Measurements from ENCODE around the gene UBFD1.
"Not testable (repeated sequence)": the region's sequence is repeated elsewhere in the genome, so short reads cannot be mapped to it uniquely, and the experiment has no call there.

The UBFD1 gene

DNA sequence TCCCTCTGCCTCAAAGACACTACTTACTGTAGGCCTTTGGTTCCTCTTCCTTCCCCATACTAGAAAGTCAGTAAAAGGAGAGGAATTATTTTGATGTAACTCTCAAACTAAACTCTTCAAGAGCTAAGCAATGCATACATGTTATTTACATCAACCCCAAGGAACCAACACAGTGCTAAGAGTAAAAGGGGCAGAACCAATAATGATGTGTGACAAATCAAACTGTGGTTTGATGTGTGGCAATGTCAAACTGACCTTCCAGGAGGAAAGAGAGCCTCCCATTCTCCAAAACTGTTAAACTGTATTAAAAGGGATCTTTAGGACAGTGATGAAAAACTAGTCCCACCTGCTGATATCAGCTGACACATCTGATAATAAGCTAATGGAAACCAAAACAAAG, 22.9 kb downstream of the UBFD1 start:
- TF ChIP-seq, protein P1, sequence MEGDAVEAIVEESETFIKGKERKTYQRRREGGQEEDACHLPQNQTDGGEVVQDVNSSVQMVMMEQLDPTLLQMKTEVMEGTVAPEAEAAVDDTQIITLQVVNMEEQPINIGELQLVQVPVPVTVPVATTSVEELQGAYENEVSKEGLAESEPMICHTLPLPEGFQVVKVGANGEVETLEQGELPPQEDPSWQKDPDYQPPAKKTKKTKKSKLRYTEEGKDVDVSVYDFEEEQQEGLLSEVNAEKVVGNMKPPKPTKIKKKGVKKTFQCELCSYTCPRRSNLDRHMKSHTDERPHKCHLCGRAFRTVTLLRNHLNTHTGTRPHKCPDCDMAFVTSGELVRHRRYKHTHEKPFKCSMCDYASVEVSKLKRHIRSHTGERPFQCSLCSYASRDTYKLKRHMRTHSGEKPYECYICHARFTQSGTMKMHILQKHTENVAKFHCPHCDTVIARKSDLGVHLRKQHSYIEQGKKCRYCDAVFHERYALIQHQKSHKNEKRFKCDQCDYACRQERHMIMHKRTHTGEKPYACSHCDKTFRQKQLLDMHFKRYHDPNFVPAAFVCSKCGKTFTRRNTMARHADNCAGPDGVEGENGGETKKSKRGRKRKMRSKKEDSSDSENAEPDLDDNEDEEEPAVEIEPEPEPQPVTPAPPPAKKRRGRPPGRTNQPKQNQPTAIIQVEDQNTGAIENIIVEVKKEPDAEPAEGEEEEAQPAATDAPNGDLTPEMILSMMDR (IDR thresholded peaks at IDR 0.05; ENCODE audit: control extremely low read depth, extremely low read depth, low read depth, missing control alignments) = no peak
- ChIA-PET POLR2A (no interaction called here), CTCF (interaction anchor here (1.5 kb wide), 1 partner anchor 18 kb away, joined by 4 read pairs; no protein-coding TSS in a partner anchor)
- no peak for DNase-seq (ENCODE audit: extremely low spot score)

DNA sequence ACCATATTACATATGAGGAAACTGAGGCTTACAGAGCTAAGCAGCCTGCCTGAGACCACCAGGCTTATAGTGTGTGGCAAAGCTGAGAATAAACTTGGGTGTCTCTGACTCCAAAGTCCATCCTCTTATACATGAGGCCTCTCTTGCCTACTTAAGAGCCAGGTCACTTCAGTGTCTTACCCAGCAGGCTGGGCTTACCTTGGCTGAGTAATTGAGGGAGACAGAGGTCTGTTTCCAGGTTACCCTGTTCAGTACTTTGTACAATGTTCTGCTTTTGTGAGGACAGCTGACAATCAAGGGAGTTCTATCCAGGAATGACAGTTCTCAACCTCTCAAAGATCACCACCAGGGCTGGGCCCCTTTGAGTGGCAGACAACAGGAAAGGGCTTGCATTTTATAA, 24.2 kb downstream of the UBFD1 start:
- DNase-seq (ENCODE audit: extremely low spot score) = no peak
- CTCF ChIA-PET = interaction anchor here (0.9 to 1.8 kb wide), 3 partner anchors 10 to 17 kb away, joined by 3 to 6 read pairs (median 4); partner anchors contain the start of gene NDUFAB1
- POLR2A ChIA-PET = interaction anchor here (0.7 kb wide), 1 partner anchor 10 kb away, joined by 7 read pairs; no protein-coding TSS in a partner anchor
- TF ChIP-seq, protein P1 (IDR thresholded peaks at IDR 0.05; ENCODE audit: control extremely low read depth, extremely low read depth, low read depth, missing control alignments) = no peak

DNA sequence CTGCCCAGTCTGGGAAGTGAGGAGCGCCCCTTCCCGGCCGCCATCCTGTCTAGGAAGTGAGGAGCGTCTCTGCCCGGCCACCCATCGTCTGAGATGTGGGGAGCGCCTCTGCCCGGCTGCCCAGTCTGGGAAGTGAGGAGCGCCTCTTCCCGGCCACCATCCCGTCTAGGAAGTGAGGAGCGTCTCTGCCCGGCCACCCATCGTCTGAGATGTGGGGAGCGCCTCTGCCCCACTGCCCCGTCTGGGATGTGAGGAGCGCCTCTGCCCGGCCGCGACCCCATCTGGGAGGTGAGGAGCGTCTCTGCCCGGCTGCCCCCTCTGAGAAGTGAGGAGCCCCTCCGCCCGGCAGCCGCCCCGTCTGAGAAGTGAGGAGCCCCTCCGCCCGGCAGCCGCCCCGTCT, 25.7 kb downstream of the UBFD1 start:
- CTCF ChIA-PET, POLR2A ChIA-PET: not testable (repeated sequence)

DNA sequence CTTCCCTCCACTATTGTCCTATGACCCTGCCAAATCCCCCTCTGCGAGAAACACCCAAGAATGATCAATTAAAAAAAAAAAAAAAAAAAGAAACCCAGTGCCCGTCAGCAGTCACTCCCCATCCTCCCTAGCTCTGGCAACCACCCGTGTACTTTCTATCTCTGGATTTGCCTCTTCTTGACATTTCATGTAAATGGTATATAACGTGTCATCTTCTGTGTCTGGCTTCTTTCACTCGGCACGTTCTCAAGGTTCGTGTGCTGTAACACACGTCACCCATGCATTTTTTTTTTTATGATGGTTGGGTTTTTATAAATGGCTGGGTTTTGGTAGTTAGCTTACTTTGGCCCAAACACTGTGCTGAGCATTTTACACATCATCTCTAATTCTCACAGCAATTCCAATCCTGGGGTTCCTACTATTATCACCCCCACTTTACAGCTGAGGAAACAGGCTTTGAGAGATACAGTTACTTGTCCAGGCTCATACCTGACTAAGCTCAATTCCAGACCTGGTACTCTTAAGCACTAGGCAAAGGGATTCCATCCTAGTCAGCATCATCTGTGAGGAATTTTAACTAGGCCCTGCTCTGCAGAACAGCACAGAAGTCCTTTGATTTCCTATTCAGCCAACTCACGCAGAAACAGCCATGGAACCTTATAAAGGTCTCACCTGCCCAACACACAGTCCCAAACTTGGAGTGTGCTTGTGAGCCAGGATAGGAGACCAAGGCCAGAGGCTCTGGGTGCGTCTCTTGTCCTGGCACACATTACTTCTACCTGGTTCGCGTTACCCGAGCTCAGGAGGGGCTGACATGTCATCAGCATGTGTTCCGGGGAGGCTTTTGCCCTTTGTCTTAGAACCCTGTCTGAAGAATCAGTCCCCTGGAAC, 26.9 kb downstream of the UBFD1 start:
- DNase-seq (ENCODE audit: extremely low spot score) = no peak
- TF ChIP-seq, protein P1 (IDR thresholded peaks at IDR 0.05; ENCODE audit: control extremely low read depth, extremely low read depth, low read depth, missing control alignments) = no peak
- ChIA-PET POLR2A (no interaction called here), CTCF (interaction anchor here (0.7 to 1.2 kb wide), 3 partner anchors 10 to 55 kb away, joined by 3 to 4 read pairs (median 3); no protein-coding TSS in a partner anchor)

More for the DNA sequence above, 25.7 kb downstream of the UBFD1 start:
- DNase-seq (ENCODE audit: extremely low spot score) = not testable (repeated sequence)

DNA sequence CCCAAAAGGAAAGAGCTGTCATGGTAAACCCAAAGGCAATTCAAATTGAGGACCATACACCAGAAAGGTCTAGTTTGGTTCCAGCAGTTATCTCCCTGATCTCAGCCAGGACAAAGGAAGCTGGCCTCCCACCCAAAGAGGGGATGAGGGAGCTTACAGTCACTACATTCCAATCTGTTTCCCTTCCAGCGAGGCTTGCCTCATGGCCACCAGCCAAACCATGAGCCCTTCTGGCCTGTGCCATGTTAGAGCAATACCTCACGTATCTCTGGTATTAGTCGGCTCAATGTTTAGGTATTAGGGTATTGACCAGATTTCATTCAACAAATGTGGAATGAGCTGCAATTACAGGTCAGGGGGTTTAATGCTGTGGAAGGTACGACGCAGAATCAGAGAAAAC, 30.2 kb downstream of the UBFD1 start:
- TF ChIP-seq, protein P1 (IDR thresholded peaks at IDR 0.05; ENCODE audit: control extremely low read depth, extremely low read depth, low read depth, missing control alignments) = no peak
- DNase-seq (ENCODE audit: extremely low spot score) = no peak
- CTCF ChIA-PET = interaction anchor here (0.9 to 1.0 kb wide), 2 partner anchors 9 to 30 kb away, joined by 3 to 5 read pairs; partner anchors contain the start of gene UBFD1
- POLR2A ChIA-PET = interaction anchor here (0.5 kb wide), 1 partner anchor 131 kb away, joined by 6 read pairs; no protein-coding TSS in a partner anchor

DNA sequence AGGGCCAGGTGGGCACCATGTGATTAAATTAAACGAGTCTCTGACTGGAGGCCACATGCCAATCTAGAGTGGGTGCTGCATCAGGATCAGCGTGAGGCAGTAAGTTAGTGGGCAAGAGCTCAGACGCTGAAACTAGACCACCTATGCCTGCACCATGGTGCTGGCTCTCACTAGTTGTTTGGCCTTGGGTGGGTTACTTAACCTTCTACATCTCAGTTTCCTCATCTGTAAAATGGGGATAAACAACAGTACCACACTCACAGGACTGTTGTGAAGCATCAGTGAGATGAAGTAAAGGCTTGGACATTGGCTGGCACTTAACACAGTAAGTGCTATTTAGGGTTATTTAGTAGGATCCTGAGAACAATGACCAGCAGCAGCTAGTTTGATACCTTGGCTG, 32.7 kb downstream of the UBFD1 start:
- TF ChIP-seq, protein P1 (IDR thresholded peaks at IDR 0.05; ENCODE audit: control extremely low read depth, extremely low read depth, low read depth, missing control alignments) = no peak
- ChIA-PET CTCF (no interaction called here), POLR2A (interaction anchor here (0.6 kb wide), 1 partner anchor 23 kb away, joined by 3 read pairs; no protein-coding TSS in a partner anchor)
- no peak for DNase-seq (ENCODE audit: extremely low spot score)

DNA sequence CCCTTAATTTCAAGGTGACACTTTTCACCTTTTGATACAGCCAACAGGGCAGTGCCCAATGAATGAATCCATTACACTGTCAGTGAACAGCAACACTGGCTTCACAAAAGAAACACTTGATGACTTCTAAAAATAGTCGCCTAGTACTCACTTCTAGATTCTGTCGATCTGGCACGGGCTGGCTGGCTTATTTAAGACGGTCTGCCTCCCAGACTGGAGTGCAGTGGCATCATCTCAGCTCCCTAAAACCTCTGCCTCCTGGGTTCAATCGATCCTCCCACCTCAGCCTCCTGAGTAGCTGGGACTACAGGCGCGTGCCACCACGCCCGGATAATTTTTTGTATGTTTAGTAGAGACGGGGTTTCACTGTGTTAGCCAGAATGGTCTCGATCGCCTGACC, 36.7 kb downstream of the UBFD1 start:
- DNase-seq (ENCODE audit: extremely low spot score) = no peak
- POLR2A ChIA-PET = no interaction called here
- CTCF ChIA-PET = interaction anchor here (1.1 to 3.6 kb wide), 3 partner anchors 12 to 36 kb away, joined by 3 to 24 read pairs (median 23); partner anchors contain the start of genes EARS2 and UBFD1
- TF ChIP-seq, protein P1 (IDR thresholded peaks at IDR 0.05; ENCODE audit: control extremely low read depth, extremely low read depth, low read depth, missing control alignments) = no peak
